Measurements from ENCODE around the gene PDGFRB. TPM values are rescaled to one million over a fixed set of nuclear protein-coding genes. Genes with fewer than 3 reads are reported as not detected.

Gene PDGFRB
- total RNA-seq, 1 donor from 2014 or later = 13.0 TPM

- no peak for DNase-seq (ENCODE audit: extremely low read depth, low read depth, low spot score)
Measured at GRCh38 chr5:150133581-150134197, 22.0 kb downstream of the PDGFRB start.

GRCh38 chr5:150132740-150133139, 22.9 kb downstream of the PDGFRB start:
- no peak for DNase-seq (ENCODE audit: extremely low read depth, low read depth, low spot score)

DNA sequence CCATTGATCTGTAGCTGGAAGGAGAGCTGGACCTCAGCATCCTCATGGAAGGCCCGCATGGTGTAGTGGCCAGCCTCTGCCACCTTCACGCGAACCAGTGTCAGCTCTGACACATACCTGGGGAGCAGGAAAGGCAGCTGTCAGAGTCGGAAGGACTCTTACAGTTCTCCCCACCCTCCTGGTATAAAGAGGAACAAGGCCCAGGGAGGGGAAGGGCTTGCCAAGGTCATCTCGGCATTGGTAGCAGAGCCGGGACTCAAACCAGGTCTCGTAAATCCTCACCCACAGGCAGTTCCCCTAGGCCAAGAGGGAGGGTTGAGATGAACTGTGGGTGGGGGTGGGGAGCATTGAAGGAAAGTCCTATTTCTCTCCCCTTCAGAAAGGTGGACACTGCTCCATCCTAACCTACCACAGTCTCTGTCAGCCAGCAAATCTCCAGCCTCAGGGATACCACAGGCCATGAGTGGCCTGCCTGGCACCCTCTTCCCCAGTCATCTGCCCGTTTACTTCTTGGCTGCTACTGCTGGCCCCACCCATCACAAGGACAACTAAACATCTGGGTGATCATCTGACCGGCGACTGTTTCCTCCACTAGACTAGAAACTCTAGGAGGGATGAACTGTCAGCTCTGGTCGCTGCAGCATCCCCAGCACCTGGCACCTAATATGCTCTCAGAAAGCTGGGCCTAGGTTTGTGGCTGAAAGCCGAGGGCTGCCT, 23.5 kb downstream of the PDGFRB start:
- DNase-seq (ENCODE audit: extremely low read depth, low read depth, low spot score) = no peak

- no peak for DNase-seq (ENCODE audit: extremely low read depth, low read depth, low spot score)
Measured at GRCh38 chr5:150131461-150131860, 24.2 kb downstream of the PDGFRB start.

- DNase-seq (ENCODE audit: extremely low read depth, low read depth, low spot score) = no peak
Measured at GRCh38 chr5:150130493-150130922, 25.1 kb downstream of the PDGFRB start.

- DNase-seq (ENCODE audit: extremely low read depth, low read depth, low spot score) = no peak
Measured at GRCh38 chr5:150129813-150130492, 25.7 kb downstream of the PDGFRB start.

DNA sequence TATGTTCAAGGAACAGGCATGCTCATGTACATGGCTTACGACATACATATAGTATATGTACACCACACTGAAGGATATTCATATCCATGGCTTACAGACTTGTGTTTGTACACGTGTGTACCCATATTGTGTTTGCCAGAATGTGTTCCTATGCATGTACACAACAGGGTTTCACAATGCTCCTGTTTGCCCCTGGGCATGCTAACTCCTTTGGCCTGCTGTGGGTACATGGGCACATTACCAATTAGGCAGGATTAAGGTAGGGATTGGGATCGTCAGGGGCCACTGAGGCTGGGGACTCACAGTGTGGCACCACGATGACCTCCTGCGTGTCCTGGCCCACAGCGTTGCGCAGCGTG, 26.2 kb downstream of the PDGFRB start:
- no peak for DNase-seq (ENCODE audit: extremely low read depth, low read depth, low spot score)

DNA sequence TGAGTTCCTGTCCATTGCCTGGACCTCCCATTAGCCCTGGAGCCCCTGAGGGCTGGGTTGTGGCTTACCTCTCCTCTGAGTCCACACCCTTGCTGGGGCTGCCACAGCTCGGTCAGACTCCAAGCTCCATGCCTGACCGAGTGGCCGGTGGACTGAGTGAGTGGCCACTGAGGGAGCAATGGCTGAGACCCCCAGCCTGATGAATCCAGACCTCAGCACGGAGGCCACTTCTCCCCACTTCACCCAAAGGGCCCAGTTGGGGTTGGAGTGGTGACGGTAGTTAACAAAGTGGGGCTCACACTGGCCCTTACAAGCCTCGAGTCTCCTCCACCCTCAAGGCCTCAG, 28.8 kb downstream of the PDGFRB start:
- no peak for DNase-seq (ENCODE audit: extremely low read depth, low read depth, low spot score)

DNA sequence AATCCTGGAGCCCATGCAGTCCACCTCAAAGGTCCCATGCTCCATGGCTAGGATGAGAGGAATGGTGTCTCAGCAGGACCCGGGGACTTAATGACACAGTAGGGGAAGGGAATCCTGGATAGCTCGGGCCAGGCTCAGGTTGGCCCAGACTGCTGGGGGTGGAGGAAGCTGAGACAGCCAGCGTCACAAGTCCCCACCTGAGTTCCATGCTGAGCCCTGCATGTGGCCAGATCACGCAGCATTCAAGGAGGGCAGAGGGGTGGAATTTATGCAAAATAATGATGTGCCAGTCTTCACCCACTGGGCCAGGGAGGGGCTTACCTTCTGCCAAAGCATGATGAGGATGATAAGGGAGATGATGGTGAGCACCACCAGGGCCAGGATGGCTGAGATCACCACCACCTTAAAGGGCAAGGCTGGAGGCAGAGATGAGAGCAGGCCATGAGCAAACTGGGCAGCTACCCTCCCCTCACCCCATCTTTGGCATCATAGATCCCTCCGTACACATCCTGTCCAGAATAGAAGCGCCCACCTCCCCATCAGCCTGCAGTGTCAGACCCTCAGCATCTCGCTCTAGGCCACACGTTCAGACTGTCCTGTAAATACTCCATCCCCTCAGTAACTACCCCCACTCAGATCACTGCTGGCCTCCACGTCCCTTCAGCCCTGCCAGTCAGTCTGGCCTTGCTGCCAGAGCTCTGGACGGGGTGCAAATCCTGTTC, 29.3 kb downstream of the PDGFRB start:
- no peak for DNase-seq (ENCODE audit: extremely low read depth, low read depth, low spot score)

DNA sequence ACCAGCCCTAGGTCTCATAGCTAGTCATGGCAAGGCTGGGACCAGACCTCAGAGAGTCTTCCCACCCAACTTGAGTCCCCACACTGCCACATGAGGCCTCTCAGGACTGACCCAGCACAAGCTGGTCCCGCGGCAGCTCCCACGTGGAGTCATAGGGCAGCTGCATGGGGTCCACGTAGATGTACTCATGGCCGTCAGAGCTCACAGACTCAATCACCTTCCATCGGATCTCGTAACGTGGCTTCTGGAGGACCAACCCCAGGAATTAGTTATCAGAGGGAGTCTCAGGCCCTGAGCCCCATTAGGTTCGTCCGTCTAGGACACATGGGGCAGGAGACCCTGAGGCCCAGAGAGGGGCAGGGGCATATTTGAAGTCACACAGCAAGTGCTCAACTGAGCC, 30.3 kb downstream of the PDGFRB start:
- no peak for DNase-seq (ENCODE audit: extremely low read depth, low read depth, low spot score)

DNA sequence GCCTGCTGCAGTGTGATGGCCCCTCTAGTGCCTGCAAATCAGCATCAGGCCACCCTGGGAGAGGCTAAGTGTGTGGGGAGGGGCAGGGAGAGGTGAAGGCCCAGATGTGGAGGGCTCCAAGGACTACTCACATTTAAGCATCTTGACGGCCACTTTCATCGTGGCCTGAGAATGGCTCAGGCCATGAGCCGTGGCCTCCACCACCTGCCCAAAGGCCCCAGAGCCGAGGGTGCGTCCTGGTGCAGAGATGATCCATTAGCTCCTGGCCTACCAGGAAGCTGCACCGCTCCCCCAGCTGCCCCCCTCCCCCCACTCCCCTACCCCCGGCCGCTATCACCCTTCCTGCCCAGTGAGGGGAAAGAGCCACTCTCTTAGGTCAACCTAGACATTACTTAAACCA, 31.0 kb downstream of the PDGFRB start:
- DNase-seq (ENCODE audit: extremely low read depth, low read depth, low spot score) = no peak

DNA sequence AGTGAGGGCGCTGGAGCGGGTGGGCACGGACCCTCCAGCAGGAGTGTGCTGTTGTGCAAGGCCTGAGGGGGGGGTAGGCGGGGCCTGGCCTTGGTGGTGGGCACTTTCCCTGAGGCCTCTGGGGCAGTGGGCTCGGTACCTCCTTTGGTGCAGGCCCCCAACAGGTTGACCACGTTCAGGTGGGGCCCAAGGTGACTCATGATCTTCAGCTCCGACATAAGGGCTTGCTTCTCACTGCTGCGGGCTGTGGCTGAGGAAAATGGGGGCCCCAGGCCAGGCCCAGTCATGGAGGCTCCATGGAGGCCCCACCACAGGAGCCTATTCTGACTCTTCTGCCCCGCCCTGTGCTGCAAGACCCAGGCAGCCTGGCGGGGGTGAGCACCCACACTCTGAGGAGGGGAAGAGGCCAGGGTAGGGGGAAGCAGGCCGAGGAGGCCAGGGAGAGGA, 31.5 kb downstream of the PDGFRB start:
- no peak for DNase-seq (ENCODE audit: extremely low read depth, low read depth, low spot score)

DNA sequence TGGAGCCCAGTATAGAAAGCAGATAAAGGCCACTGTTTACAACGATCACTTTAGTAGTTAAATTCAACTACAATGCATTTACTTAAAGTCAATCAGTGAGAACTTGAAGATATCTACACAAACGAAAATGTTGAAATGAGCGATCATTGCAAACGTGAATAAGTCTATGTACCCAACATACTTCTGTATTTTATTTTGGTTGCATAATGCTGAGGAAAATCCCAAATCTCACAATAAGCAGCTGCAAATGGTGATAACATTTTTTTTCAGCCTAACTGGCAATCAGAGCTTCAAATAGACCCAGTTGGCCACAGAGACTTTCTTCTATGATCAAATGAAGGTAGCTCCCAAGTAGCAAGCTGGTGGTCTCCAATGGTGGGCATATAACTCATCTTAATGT, 32.1 kb downstream of the PDGFRB start:
- DNase-seq (ENCODE audit: extremely low read depth, low read depth, low spot score) = no peak

GRCh38 chr5:150122536-150123481, 32.8 kb downstream of the PDGFRB start:
- DNase-seq (ENCODE audit: extremely low read depth, low read depth, low spot score) = no peak

GRCh38 chr5:150122158-150122510, 33.5 kb downstream of the PDGFRB start:
- no peak for DNase-seq (ENCODE audit: extremely low read depth, low read depth, low spot score)

GRCh38 chr5:150121448-150122157, 34.0 kb downstream of the PDGFRB start:
- DNase-seq (ENCODE audit: extremely low read depth, low read depth, low spot score) = no peak

GRCh38 chr5:150120617-150121447, 34.8 kb downstream of the PDGFRB start:
- DNase-seq (ENCODE audit: extremely low read depth, low read depth, low spot score) = no peak

GRCh38 chr5:150120062-150120441, 35.6 kb downstream of the PDGFRB start:
- no peak for DNase-seq (ENCODE audit: extremely low read depth, low read depth, low spot score)
